CD4-positive, alpha-beta memory T cell (primary cell): ENCODE measurements around the gene PSG7. TPM values are rescaled to one million over a fixed set of nuclear protein-coding genes. Genes with fewer than 3 reads are reported as not detected.
A peak's percentile ranks its signal among the peaks of the same experiment; 100 is the strongest.
"Not testable (repeated sequence)": the region's sequence is repeated elsewhere in the genome, so short reads cannot be mapped to it uniquely, and the experiment has no call there.

Experiments
- CTCF ChIA-PET: fragments of 350-600 bp; sonication (Branson Sonifier 250); formaldehyde crosslinking; loops from one replicate; lab custom pipeline; 2021; ENCODE audit warnings: inconsistent platforms; ENCODE audit not compliant: partially characterized antibody; lab: Charles Lee
- POLR2A ChIA-PET: fragments of 350-600 bp; sonication (Branson Sonifier 250); formaldehyde crosslinking; loops from one replicate; lab custom pipeline; 2021; ENCODE audit not compliant: partially characterized antibody; lab: Charles Lee
- DNase-seq, 5 donors: peaks; one replicate each; pipeline versions ENCODE4 v3.0.0 to v3.0.0-alpha.2; 2020 to 2022; ENCODE audit warnings: mixed read lengths in 1 of 5
- H3K27ac ChIP-seq: one replicate; pipeline ENCODE4 v1.7.0; 2013; ENCODE audit warnings: low read depth, low read length
- H3K27me3 ChIP-seq: 2 replicates; pipeline ENCODE4 v1.7.0; 2013; ENCODE audit warnings: mild to moderate bottlenecking, low read length, moderate library complexity; ENCODE audit not compliant: insufficient read depth
- H3K36me3 ChIP-seq: 2 replicates; pipeline ENCODE4 v1.7.0; 2013; ENCODE audit warnings: mild to moderate bottlenecking, low read length, moderate library complexity; ENCODE audit not compliant: insufficient read depth
- H3K4me1 ChIP-seq: 2 replicates; pipeline ENCODE4 v1.7.0; 2013; ENCODE audit warnings: mild to moderate bottlenecking, low read length, moderate library complexity; ENCODE audit not compliant: insufficient read depth
- H3K4me3 ChIP-seq, 2 donors: one replicate each; pipeline ENCODE4 v1.7.0; 2013; ENCODE audit warnings: low read length in 2 of 2, mild to moderate bottlenecking in 1 of 2
- H3K9me3 ChIP-seq, 2 donors: one replicate each; pipeline ENCODE4 v1.7.0; 2013; ENCODE audit warnings: low read length in 2 of 2, control low read depth in 1 of 2; ENCODE audit not compliant: control insufficient read depth in 1 of 2
- H3K27ac Mint-ChIP-seq, 7 donors: one replicate each; pipeline ENCODE4 v1.8.0; 2020 to 2021; ENCODE audit warnings: mixed read lengths in 7 of 7, mild to moderate bottlenecking in 6 of 7, inconsistent platforms in 3 of 7, moderate library complexity in 3 of 7
- H3K27me3 Mint-ChIP-seq, 2 donors: one replicate each; pipeline ENCODE4 v1.8.0; 2020 to 2021; ENCODE audit warnings: mixed read lengths in 2 of 2
- H3K36me3 Mint-ChIP-seq, 2 donors: one replicate each; pipeline ENCODE4 v1.8.0; 2020 to 2021; ENCODE audit warnings: mixed read lengths in 2 of 2, inconsistent platforms in 1 of 2, mild to moderate bottlenecking in 1 of 2
- H3K4me1 Mint-ChIP-seq, 4 donors: one replicate each; pipeline ENCODE4 v1.8.0; 2020 to 2021; ENCODE audit warnings: mixed read lengths in 4 of 4, mild to moderate bottlenecking in 1 of 4
- H3K4me3 Mint-ChIP-seq, 8 donors: one replicate each; pipeline ENCODE4 v1.8.0; 2020 to 2021; ENCODE audit warnings: mixed read lengths in 8 of 8, mild to moderate bottlenecking in 7 of 8, moderate library complexity in 6 of 8, inconsistent platforms in 3 of 8
- H3K9me3 Mint-ChIP-seq, 8 donors: one replicate each; pipeline ENCODE4 v1.8.0; 2020 to 2021; ENCODE audit warnings: mixed read lengths in 8 of 8, mild to moderate bottlenecking in 5 of 8, inconsistent platforms in 3 of 8, moderate library complexity in 1 of 8
- intact Hi-C: fragments of 100-400 bp; cut with micrococcal nuclease; formaldehyde crosslinking; loops from one replicate; pipeline ENCODE4 v1.15.1; 2023
- polyA plus RNA-seq, 2 donors: library from polyadenylated mRNA; unstranded; fragments of 300-500 nt; fragmentation: Illumina TruSeq; gene quantifications; one replicate each; pipeline ENCODE4 v1.2.3, GENCODE V29; 2021
- total RNA-seq, 2 experiments: library from RNA; stranded (reverse); gene quantifications; one replicate each; pipeline ENCODE4 v1.2.3, GENCODE V29; 2021

Gene PSG7
- total and polyA plus RNA-seq, 4 experiments from 2014 or later, result not detected

- H3K9me3 Mint-ChIP-seq, H3K4me1 ChIP-seq, H3K36me3 ChIP-seq, H3K9me3 ChIP-seq, POLR2A ChIA-PET, CTCF ChIA-PET, H3K27me3 ChIP-seq, H3K4me3 Mint-ChIP-seq, H3K4me3 ChIP-seq, H3K27ac ChIP-seq, DNase-seq, H3K4me1 Mint-ChIP-seq, H3K36me3 Mint-ChIP-seq, intact Hi-C loops, H3K27me3 Mint-ChIP-seq: not testable (repeated sequence)
- H3K27ac Mint-ChIP-seq, result peak overlapping the region in 1 of 7 donors; percentile 45
Measured at GRCh38 chr19:42916931-42917330, 20.1 kb downstream of the PSG7 start.

DNA sequence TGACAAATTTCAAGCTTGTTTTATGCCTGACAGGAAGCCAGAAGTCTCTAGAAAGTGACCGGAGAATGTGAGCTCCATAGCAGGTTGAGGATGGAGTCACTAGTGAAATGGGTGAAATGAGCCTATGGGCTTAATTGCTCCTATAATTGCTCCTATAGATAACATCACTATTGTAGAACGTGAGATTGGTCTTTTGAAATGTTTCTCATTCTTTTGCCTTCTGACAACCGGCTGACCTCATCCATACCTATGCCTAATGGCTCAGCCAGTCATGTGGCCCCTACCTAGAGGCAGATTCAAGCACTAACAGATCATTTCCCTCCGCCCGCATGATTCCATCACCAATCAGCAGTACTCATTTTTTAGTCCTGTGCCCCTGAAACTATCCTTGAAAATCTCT is 23.5 kb downstream of the PSG7 start:
- DNase-seq, CTCF ChIA-PET, H3K4me1 ChIP-seq, POLR2A ChIA-PET, intact Hi-C loops, H3K27me3 Mint-ChIP-seq, H3K27me3 ChIP-seq, H3K27ac Mint-ChIP-seq, H3K36me3 Mint-ChIP-seq, H3K4me3 Mint-ChIP-seq, H3K9me3 Mint-ChIP-seq, H3K4me1 Mint-ChIP-seq, H3K9me3 ChIP-seq, H3K4me3 ChIP-seq, H3K36me3 ChIP-seq, H3K27ac ChIP-seq: not testable (repeated sequence)

GRCh38 chr19:42912941-42913340 is 24.1 kb downstream of the PSG7 start:
- H3K4me1 ChIP-seq, H3K27me3 Mint-ChIP-seq, DNase-seq, H3K4me3 Mint-ChIP-seq, H3K27ac Mint-ChIP-seq, H3K4me1 Mint-ChIP-seq, H3K36me3 ChIP-seq, H3K4me3 ChIP-seq, H3K27me3 ChIP-seq, POLR2A ChIA-PET, H3K27ac ChIP-seq, H3K9me3 ChIP-seq, intact Hi-C loops, H3K9me3 Mint-ChIP-seq, H3K36me3 Mint-ChIP-seq, CTCF ChIA-PET: not testable (repeated sequence)

DNA sequence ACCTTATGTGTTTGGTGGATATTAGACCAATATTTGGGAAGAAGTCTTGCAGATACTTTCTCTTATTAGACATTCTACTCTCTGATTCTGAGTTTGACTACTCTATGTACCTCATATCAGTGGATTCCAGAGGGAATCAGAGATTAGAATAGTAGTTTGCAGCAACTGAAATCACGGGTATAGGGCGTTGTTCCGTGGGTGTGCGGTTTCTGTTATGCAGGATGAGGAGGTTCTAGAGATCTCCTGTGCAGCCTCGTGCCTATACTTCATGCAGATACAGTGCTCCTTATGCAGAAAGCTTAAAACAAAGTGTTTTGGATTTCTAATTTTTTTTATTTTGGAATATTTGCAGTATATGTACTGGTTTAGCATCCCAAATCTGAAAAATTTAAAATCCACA is 25.3 kb downstream of the PSG7 start:
- DNase-seq, H3K36me3 ChIP-seq, H3K4me1 Mint-ChIP-seq, H3K27ac ChIP-seq, H3K4me3 Mint-ChIP-seq, H3K4me1 ChIP-seq, intact Hi-C loops, H3K36me3 Mint-ChIP-seq, H3K27me3 ChIP-seq, H3K27ac Mint-ChIP-seq, H3K4me3 ChIP-seq, POLR2A ChIA-PET, H3K9me3 ChIP-seq, CTCF ChIA-PET, H3K27me3 Mint-ChIP-seq, H3K9me3 Mint-ChIP-seq: not testable (repeated sequence)

DNA sequence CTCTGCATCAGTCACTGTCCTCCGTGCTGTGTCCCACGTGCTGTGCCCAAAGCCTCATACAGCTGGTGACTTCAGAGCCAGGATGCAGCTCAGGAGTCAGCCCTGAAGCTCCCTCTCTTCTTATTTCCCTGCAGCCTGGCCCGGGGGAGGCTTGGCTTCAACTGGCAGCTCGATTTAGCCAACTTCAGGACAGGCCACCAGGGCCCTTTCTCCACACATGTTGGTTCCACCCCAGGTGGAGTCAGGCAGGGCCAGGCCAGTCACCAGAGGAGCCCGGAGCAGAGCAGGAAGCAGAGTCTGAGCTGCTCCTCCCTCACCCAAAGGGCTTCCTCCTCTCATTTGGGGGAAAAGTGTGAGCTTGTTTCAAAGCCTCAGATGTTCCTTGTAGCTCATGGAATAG is 30.8 kb downstream of the PSG7 start:
- POLR2A ChIA-PET, H3K9me3 Mint-ChIP-seq, H3K36me3 ChIP-seq, H3K4me3 ChIP-seq, H3K27ac ChIP-seq, H3K4me1 ChIP-seq, DNase-seq, H3K9me3 ChIP-seq, H3K4me3 Mint-ChIP-seq, H3K36me3 Mint-ChIP-seq, H3K27ac Mint-ChIP-seq, intact Hi-C loops, CTCF ChIA-PET, H3K27me3 ChIP-seq, H3K27me3 Mint-ChIP-seq, H3K4me1 Mint-ChIP-seq: not testable (repeated sequence)

DNA sequence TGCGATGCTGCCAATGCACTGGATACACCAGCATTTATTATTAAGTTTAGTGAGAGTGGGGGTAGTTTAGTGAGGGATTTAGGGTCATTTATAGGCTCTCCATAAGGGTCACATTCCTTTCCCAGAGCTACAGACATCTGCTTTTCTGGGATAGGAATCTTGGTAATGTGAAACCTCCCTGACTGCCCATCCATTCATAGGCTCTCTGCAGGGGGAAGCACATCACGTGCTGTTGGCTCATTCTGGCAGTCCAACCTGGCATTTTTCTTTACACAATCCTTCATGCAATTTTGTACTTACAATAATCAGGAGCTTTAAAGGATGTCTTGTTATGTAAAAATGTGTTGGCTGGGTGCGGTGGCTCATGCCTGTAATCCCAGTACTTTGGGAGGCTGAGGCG is 36.4 kb downstream of the PSG7 start:
- H3K4me3 ChIP-seq, H3K4me1 Mint-ChIP-seq, POLR2A ChIA-PET, H3K4me3 Mint-ChIP-seq, H3K36me3 Mint-ChIP-seq, H3K4me1 ChIP-seq, intact Hi-C loops, DNase-seq, CTCF ChIA-PET, H3K36me3 ChIP-seq, H3K27me3 ChIP-seq, H3K27ac ChIP-seq, H3K9me3 ChIP-seq, H3K27ac Mint-ChIP-seq: not testable (repeated sequence)
- Mint-ChIP-seq H3K9me3 (peaks cover 0 to 22% (median 3%) of the 10 kb centered on the region in 8 donors), H3K27me3 (peaks cover 9 to 13% of the 10 kb centered on the region in 2 donors)

GRCh38 chr19:42899674-42900073 is 37.3 kb downstream of the PSG7 start:
- H3K4me1 Mint-ChIP-seq, H3K36me3 Mint-ChIP-seq, H3K27me3 ChIP-seq, H3K4me1 ChIP-seq, H3K27ac ChIP-seq, POLR2A ChIA-PET, H3K36me3 ChIP-seq, H3K27ac Mint-ChIP-seq, DNase-seq, H3K4me3 Mint-ChIP-seq, H3K9me3 ChIP-seq, H3K4me3 ChIP-seq, CTCF ChIA-PET, intact Hi-C loops: not testable (repeated sequence)
- Mint-ChIP-seq H3K9me3 (peaks cover 0 to 26% (median 7%) of the 10 kb centered on the region in 8 donors), H3K27me3 (peaks cover 9 to 13% of the 10 kb centered on the region in 2 donors)

DNA sequence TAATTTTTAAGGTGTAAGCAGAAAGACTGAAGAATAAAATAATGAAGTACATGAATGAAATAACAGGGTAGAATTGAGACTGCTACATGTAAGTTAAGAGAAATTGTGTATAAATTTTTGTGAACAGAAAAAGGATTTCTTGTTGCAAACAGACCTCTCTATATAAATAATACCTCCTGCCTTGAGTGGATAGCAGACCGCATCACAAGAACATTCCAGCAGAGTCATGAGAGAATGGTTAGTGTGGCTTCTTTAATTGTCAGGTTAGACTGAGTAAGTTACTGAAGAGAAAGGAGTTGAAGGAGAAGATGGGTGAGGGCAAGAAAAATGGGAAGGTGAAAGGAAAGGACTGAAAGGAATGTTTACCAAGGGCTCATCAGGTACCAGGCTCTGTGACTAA is 37.9 kb downstream of the PSG7 start:
- DNase-seq, POLR2A ChIA-PET, CTCF ChIA-PET, H3K4me1 Mint-ChIP-seq, H3K4me3 Mint-ChIP-seq, H3K9me3 ChIP-seq, H3K36me3 ChIP-seq, H3K27ac Mint-ChIP-seq, H3K36me3 Mint-ChIP-seq, H3K27ac ChIP-seq, H3K4me1 ChIP-seq, H3K27me3 ChIP-seq, H3K4me3 ChIP-seq, intact Hi-C loops: not testable (repeated sequence)
- Mint-ChIP-seq H3K9me3 (peaks cover 0 to 30% (median 8%) of the 10 kb centered on the region in 8 donors), H3K27me3 (peaks cover 9 to 13% of the 10 kb centered on the region in 2 donors)
